HepG2 (cell line): ENCODE data around the gene PTPA. TPM values are rescaled to one million over a fixed set of nuclear protein-coding genes. Genes with fewer than 3 reads are reported as not detected.
A peak's percentile ranks its signal among the peaks of the same experiment; 100 is the strongest.

ENCODE experiments used
- EHMT2 ChIP-seq: fragments of 200-600 bp; sonication (generic); IDR thresholded peaks from 2 replicates; pipeline ENCODE4 v1.7.0; 2017; ENCODE audit warnings: antibody characterized with exemption, low read depth, low read length, borderline replicate concordance
- MIER3 ChIP-seq: IDR thresholded peaks from 2 replicates; pipeline ENCODE4 v1.6.1; 2016; ENCODE audit warnings: missing compliant biosample characterization, borderline replicate concordance
- NR3C1 ChIP-seq: sonication (generic); formaldehyde crosslinking; IDR thresholded peaks from 2 replicates; pipeline ENCODE4 v1.4.0; 2020; ENCODE audit warnings: missing genetic modification reagents
- SYNCRIP ChIP-seq: fragments of 200-400 bp; formaldehyde crosslinking; IDR thresholded peaks from 2 replicates; pipeline ENCODE4 v1.6.1; 2018; ENCODE audit warnings: mild to moderate bottlenecking, low read depth, low read length; ENCODE audit not compliant: insufficient read depth
- ZC3H4 ChIP-seq: sonication (generic); formaldehyde crosslinking; IDR thresholded peaks from 2 replicates; pipeline ENCODE4 v1.4.0; 2020; ENCODE audit warnings: missing genetic modification reagents, borderline replicate concordance
- ZNF282 ChIP-seq: fragments of 450-650 bp; IDR thresholded peaks from 2 replicates; pipeline ENCODE4 v1.6.1; 2018; ENCODE audit not compliant: partially characterized antibody
- ZNF331 ChIP-seq: sonication (generic); formaldehyde crosslinking; IDR thresholded peaks from 2 replicates; pipeline ENCODE4 v1.4.0; 2020; ENCODE audit warnings: missing genetic modification reagents
- ZNF343 ChIP-seq: sonication (generic); formaldehyde crosslinking; IDR thresholded peaks from 2 replicates; pipeline ENCODE4 v1.4.0; 2020; ENCODE audit warnings: mild to moderate bottlenecking, missing genetic modification reagents
- ZNF430 ChIP-seq: sonication (generic); formaldehyde crosslinking; IDR thresholded peaks from 2 replicates; pipeline ENCODE4 v1.9.0; 2021; ENCODE audit warnings: mild to moderate bottlenecking, missing genetic modification reagents
- ZNF616 ChIP-seq: sonication (generic); formaldehyde crosslinking; IDR thresholded peaks from 2 replicates; pipeline ENCODE4 v1.5.0; 2020; ENCODE audit warnings: low read depth, mild to moderate bottlenecking, missing genetic modification reagents
- ZNF878 ChIP-seq: sonication (generic); formaldehyde crosslinking; IDR thresholded peaks from 2 replicates; pipeline ENCODE4 v1.8.1; 2023; ENCODE audit warnings: mild to moderate bottlenecking, missing genetic modification reagents, moderate library complexity
- polyA plus RNA-seq, 8 experiments: library from polyadenylated mRNA; depleted of rRNA in 3 of 8; stranded (reverse) in 7 of 8; unstranded in 1 of 8; fragments of >200 nt; fragmentation: Illumina TruSeq in 4 of 8; extraction: Trizol in 4 of 8; gene quantifications; 2 replicates each; pipeline versions ENCODE4 v1.2.1 to v1.2.3, GENCODE V29; 2011 to 2016; ENCODE audit warnings: low read depth in 4 of 8, missing spikeins in 1 of 8, mixed read lengths in 1 of 8; ENCODE audit not compliant: insufficient read depth in 1 of 8
- total RNA-seq, 5 experiments: library from RNA; depleted of rRNA; stranded (reverse); fragments of >200 nt; fragmentation: Illumina TruSeq; extraction: Trizol; gene quantifications; 2 replicates each; pipeline ENCODE4 v1.2.3, GENCODE V29; 2016; ENCODE audit warnings: low read depth in 1 of 5
- TF ChIP-seq, protein P1 (sequence below): IDR thresholded peaks from 2 replicates; pipeline ENCODE4 v1.6.1; 2016
- TF ChIP-seq, protein P2 (sequence below): sonication (generic); formaldehyde crosslinking; IDR thresholded peaks from 2 replicates; pipeline ENCODE4 v1.4.0; 2020; ENCODE audit warnings: missing genetic modification reagents, borderline replicate concordance
- TF ChIP-seq, protein P3 (sequence below): sonication (generic); formaldehyde crosslinking; IDR thresholded peaks from 2 replicates; pipeline ENCODE4 v1.4.0; 2020; ENCODE audit warnings: mild to moderate bottlenecking, missing genetic modification reagents
- TF ChIP-seq, protein P4 (sequence below): sonication (generic); formaldehyde crosslinking; IDR thresholded peaks from 2 replicates; pipeline ENCODE4 v1.4.0; 2020; ENCODE audit warnings: missing genetic modification reagents
- TF ChIP-seq, protein P5 (sequence below): sonication (generic); formaldehyde crosslinking; IDR thresholded peaks from 2 replicates; pipeline ENCODE4 v1.4.0; 2020; ENCODE audit warnings: mild to moderate bottlenecking, missing genetic modification reagents
- TF ChIP-seq, protein P6 (sequence below): sonication (generic); formaldehyde crosslinking; IDR thresholded peaks from 2 replicates; pipeline ENCODE4 v1.4.0; 2020; ENCODE audit warnings: missing genetic modification reagents

Gene PTPA
- total and polyA plus RNA-seq, 2 of the 13 experiments (the other 11 are each of a cell fraction or from before 2014, with no cell fraction given), result 79.3 to 105 TPM

DNA sequence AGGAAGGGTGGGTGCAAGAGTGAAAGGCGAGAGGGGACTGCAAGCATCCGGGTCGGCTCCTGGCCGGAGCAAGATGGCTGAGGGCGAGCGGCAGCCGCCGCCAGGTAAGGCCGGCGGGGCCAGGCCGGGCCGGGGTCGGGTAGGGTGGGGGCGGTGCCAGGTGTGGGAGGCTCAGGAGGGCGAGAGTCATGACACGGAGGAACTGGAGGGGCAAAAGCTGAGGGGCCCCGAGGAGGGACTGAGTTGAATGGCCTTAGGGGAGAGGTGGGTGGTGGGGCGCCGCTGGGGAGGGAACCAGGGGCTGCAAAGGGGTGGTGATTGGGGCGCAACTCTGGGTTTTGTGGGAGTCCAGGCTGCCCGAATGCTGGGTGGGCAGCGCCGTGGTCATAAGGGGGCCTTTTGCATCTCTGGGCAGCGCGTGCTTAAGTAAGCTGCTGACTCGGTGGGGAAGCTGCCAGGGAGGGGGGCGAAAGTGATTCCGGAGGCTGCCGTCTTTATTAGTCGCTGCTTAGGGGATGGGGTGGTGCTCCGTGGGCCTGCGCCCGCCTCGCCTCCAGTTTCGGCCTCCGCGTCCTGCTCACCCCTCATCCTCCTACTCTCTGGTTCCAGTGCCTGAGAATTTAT lies 425 bp downstream of the PTPA start (continued):
- TF ChIP-seq, protein P1, sequence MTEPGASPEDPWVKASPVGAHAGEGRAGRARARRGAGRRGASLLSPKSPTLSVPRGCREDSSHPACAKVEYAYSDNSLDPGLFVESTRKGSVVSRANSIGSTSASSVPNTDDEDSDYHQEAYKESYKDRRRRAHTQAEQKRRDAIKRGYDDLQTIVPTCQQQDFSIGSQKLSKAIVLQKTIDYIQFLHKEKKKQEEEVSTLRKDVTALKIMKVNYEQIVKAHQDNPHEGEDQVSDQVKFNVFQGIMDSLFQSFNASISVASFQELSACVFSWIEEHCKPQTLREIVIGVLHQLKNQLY (CRISPR knock-in tag), result no peak
- TF ChIP-seq, protein P2, sequence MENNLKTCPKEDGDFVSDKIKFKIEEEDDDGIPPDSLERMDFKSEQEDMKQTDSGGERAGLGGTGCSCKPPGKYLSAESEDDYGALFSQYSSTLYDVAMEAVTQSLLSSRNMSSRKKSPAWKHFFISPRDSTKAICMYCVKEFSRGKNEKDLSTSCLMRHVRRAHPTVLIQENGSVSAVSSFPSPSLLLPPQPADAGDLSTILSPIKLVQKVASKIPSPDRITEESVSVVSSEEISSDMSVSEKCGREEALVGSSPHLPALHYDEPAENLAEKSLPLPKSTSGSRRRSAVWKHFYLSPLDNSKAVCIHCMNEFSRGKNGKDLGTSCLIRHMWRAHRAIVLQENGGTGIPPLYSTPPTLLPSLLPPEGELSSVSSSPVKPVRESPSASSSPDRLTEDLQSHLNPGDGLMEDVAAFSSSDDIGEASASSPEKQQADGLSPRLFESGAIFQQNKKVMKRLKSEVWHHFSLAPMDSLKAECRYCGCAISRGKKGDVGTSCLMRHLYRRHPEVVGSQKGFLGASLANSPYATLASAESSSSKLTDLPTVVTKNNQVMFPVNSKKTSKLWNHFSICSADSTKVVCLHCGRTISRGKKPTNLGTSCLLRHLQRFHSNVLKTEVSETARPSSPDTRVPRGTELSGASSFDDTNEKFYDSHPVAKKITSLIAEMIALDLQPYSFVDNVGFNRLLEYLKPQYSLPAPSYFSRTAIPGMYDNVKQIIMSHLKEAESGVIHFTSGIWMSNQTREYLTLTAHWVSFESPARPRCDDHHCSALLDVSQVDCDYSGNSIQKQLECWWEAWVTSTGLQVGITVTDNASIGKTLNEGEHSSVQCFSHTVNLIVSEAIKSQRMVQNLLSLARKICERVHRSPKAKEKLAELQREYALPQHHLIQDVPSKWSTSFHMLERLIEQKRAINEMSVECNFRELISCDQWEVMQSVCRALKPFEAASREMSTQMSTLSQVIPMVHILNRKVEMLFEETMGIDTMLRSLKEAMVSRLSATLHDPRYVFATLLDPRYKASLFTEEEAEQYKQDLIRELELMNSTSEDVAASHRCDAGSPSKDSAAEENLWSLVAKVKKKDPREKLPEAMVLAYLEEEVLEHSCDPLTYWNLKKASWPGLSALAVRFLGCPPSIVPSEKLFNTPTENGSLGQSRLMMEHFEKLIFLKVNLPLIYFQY, result no peak
- TF ChIP-seq ZNF282 (no peak), ZNF343 (no peak), MIER3 (CRISPR knock-in tag) (no peak), SYNCRIP (no peak), ZNF878 (CRISPR knock-in tag) (no peak), ZNF616 (CRISPR knock-in tag) (no peak), EHMT2 (no peak), ZC3H4 (no peak), ZNF331 (CRISPR knock-in tag) (no peak), NR3C1 (no peak), ZNF430 (CRISPR knock-in tag) (no peak)
- TF ChIP-seq, protein P3, sequence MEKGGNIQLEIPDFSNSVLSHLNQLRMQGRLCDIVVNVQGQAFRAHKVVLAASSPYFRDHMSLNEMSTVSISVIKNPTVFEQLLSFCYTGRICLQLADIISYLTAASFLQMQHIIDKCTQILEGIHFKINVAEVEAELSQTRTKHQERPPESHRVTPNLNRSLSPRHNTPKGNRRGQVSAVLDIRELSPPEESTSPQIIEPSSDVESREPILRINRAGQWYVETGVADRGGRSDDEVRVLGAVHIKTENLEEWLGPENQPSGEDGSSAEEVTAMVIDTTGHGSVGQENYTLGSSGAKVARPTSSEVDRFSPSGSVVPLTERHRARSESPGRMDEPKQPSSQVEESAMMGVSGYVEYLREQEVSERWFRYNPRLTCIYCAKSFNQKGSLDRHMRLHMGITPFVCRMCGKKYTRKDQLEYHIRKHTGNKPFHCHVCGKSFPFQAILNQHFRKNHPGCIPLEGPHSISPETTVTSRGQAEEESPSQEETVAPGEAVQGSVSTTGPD (CRISPR knock-in tag), result 0 out of 2 replicates have a peak, but pooled peaks have one; percentile 29
- TF ChIP-seq, protein P4, sequence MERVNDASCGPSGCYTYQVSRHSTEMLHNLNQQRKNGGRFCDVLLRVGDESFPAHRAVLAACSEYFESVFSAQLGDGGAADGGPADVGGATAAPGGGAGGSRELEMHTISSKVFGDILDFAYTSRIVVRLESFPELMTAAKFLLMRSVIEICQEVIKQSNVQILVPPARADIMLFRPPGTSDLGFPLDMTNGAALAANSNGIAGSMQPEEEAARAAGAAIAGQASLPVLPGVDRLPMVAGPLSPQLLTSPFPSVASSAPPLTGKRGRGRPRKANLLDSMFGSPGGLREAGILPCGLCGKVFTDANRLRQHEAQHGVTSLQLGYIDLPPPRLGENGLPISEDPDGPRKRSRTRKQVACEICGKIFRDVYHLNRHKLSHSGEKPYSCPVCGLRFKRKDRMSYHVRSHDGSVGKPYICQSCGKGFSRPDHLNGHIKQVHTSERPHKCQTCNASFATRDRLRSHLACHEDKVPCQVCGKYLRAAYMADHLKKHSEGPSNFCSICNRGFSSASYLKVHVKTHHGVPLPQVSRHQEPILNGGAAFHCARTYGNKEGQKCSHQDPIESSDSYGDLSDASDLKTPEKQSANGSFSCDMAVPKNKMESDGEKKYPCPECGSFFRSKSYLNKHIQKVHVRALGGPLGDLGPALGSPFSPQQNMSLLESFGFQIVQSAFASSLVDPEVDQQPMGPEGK, result peak; percentile 67
- TF ChIP-seq, protein P5, sequence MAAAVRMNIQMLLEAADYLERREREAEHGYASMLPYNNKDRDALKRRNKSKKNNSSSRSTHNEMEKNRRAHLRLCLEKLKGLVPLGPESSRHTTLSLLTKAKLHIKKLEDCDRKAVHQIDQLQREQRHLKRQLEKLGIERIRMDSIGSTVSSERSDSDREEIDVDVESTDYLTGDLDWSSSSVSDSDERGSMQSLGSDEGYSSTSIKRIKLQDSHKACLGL (CRISPR knock-in tag), result peak; percentile 54; the same call in 1 of the 2 replicates
- TF ChIP-seq, protein P6, sequence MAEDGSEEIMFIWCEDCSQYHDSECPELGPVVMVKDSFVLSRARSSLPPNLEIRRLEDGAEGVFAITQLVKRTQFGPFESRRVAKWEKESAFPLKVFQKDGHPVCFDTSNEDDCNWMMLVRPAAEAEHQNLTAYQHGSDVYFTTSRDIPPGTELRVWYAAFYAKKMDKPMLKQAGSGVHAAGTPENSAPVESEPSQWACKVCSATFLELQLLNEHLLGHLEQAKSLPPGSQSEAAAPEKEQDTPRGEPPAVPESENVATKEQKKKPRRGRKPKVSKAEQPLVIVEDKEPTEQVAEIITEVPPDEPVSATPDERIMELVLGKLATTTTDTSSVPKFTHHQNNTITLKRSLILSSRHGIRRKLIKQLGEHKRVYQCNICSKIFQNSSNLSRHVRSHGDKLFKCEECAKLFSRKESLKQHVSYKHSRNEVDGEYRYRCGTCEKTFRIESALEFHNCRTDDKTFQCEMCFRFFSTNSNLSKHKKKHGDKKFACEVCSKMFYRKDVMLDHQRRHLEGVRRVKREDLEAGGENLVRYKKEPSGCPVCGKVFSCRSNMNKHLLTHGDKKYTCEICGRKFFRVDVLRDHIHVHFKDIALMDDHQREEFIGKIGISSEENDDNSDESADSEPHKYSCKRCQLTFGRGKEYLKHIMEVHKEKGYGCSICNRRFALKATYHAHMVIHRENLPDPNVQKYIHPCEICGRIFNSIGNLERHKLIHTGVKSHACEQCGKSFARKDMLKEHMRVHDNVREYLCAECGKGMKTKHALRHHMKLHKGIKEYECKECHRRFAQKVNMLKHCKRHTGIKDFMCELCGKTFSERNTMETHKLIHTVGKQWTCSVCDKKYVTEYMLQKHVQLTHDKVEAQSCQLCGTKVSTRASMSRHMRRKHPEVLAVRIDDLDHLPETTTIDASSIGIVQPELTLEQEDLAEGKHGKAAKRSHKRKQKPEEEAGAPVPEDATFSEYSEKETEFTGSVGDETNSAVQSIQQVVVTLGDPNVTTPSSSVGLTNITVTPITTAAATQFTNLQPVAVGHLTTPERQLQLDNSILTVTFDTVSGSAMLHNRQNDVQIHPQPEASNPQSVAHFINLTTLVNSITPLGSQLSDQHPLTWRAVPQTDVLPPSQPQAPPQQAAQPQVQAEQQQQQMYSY (CRISPR knock-in tag), result no peak
